Right atrium auricular region (tissue), 2 donors: ENCODE measurements around the gene LEMD2. TPM values are rescaled to one million over a fixed set of nuclear protein-coding genes. Genes with fewer than 3 reads are reported as not detected.

Source experiments
- DNase-seq: peaks from one replicate; pipeline ENCODE4 v3.0.0-alpha.2; 2019; ENCODE audit warnings: low spot score
- H3K27ac ChIP-seq, 2 donors: fragments of 200-600 bp; sonication (generic); 1 replicate in 1 of 2; 2 replicates in 1 of 2; pipeline ENCODE4 v1.5.1; 2016 to 2019
- H3K27me3 ChIP-seq, 2 donors: fragments of 200-600 bp; sonication (generic); one replicate each; pipeline versions ENCODE4 v1.5.1 to v1.6.0; 2017 to 2019
- H3K36me3 ChIP-seq: fragments of 200-600 bp; sonication (generic); one replicate; pipeline ENCODE4 v1.5.1; 2016
- H3K4me1 ChIP-seq, 2 donors: fragments of 200-600 bp; sonication (generic); one replicate each; pipeline versions ENCODE4 v1.5.1 to v1.6.0; 2017 to 2019
- H3K4me3 ChIP-seq, 2 donors: fragments of 200-600 bp; sonication (generic); 1 replicate in 1 of 2; 2 replicates in 1 of 2; pipeline ENCODE4 v1.5.1; 2017 to 2019; ENCODE audit warnings: mild to moderate bottlenecking in 1 of 2, moderate library complexity in 1 of 2
- H3K9me3 ChIP-seq, 2 donors: fragments of 200-600 bp; sonication (generic); one replicate each; pipeline ENCODE4 v1.5.1; 2019
- total RNA-seq, 2 donors: library from RNA; depleted of rRNA; stranded (reverse); fragments of >200 nt; gene quantifications; one replicate each; pipeline ENCODE4 v1.1.0, GENCODE V29; 2016
- TF ChIP-seq, protein P1 (sequence below), 2 donors: fragments of 200-600 bp; sonication (generic); IDR thresholded peaks; one replicate each; pipeline ENCODE4 v1.5.1; 2019; ENCODE audit warnings: antibody characterized with exemption in 2 of 2

Gene LEMD2
- total RNA-seq, 2 donors from 2014 or later: 25.9 to 28.1 TPM

DNA sequence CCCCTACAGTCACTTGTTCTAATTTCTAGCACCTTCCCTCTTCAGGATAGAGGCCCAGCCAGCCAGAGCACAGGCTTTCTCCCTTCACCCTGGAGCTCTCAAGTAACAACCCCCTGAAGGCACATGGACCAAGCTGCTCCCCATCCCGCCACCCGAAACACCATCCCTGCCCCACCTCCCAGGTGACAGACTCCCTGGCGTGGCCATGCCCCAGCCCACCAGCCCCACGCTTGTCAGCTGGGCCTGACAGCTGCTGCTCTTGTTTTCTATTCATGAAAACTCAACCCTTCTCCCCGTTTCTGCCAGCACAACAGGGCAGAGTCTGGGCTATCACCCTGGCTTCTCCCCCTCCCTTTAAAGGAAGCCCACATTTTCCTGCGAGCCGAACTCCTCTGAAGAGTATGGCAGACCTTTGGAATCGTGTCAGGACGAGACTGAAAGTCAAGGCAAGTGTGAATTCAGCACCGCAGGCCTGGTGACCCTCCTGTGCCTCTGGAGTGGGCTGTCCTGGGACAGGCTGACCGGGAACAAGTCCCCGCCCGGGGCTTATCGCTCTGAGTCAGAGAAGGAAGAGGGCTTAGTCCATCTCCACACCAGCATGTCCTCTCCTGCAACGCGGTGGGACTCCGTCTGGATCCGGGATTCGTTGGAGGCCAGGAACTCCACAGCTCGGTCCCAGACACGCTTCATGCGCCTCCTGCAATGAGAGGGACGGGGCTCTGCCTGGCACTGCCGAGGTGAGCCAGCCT, 16.7 kb downstream of the LEMD2 start:
- DNase-seq: no peak
- H3K9me3 ChIP-seq: no peaks in the 10 kb centered on the region
- TF ChIP-seq, protein P1, sequence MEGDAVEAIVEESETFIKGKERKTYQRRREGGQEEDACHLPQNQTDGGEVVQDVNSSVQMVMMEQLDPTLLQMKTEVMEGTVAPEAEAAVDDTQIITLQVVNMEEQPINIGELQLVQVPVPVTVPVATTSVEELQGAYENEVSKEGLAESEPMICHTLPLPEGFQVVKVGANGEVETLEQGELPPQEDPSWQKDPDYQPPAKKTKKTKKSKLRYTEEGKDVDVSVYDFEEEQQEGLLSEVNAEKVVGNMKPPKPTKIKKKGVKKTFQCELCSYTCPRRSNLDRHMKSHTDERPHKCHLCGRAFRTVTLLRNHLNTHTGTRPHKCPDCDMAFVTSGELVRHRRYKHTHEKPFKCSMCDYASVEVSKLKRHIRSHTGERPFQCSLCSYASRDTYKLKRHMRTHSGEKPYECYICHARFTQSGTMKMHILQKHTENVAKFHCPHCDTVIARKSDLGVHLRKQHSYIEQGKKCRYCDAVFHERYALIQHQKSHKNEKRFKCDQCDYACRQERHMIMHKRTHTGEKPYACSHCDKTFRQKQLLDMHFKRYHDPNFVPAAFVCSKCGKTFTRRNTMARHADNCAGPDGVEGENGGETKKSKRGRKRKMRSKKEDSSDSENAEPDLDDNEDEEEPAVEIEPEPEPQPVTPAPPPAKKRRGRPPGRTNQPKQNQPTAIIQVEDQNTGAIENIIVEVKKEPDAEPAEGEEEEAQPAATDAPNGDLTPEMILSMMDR (IDR thresholded peaks at IDR 0.05): no peak
- peaks cover 52% of the 10 kb centered on the region for H3K36me3 ChIP-seq
- H3K4me3 ChIP-seq: no peak overlapping the region
- H3K27ac ChIP-seq: peak overlapping the region; percentile 59 to 67
- no peaks in the 10 kb centered on the region for H3K27me3 ChIP-seq
- peaks cover 0 to 33% of the 10 kb centered on the region in 2 donors for H3K4me1 ChIP-seq

DNA sequence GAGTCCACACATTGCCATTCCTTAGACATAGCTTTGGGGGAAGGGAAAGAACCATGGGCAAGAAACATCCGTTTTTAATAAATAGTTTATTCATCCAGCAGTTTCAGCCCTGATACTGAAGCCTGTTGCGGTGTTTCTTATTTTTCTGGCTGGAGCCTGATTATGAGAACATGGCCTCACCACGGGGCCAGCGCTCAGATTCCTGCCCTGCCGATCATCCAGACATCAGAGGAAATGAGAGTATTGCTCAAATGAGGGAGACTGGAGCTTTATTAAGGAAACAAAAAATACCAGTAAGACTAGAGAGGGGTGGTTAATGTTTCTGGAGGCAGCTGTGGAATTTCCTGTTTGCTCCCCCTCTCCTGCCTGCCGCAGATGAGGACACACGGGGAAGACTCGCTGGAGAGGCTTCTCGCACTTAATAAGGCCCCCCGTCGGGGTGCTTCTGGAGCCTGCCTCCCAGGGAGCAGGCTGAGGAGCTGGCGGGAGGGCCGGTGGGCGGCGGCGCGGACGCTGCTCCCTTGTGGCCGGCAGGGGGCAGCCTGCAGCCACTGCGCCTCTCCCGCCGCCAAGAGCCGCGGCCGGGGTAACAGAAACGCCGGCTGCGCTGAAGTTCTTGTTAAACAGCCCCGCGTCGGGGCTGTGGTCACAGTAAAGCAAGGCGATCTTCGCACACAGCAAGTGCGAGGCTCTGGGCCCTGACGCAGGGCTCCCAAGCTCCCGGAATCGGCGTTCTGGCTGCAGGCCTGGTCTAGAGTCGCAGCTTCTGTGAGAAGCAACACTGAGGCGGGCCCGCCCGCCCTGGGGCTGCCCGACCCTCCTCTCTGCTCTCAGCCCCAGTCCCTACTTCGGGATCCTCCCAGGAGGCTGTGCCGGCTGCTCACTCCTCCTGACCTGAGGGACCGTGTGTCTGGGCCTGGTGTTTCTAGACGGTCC, 17.5 kb downstream of the LEMD2 start:
- DNase-seq: peak; percentile 79

DNA sequence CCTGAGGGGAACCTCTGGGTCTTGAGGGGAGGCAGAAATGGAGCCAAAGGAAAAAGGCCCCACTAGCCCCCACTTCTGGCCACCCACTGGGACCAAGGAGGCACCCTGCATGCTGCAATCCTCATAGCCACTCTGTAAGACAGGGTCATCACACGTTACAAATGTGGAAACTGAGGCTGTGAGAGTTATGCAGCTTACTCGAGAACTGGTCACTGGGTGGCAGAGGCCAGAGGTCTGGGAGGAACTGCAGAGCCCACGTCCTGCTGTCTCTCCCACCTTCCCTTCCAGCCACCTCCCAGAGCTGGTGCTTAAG, 18.1 kb downstream of the LEMD2 start:
- H3K36me3 ChIP-seq: peaks cover 38% of the 10 kb centered on the region
- peak overlapping the region; percentile 59 to 67 for H3K27ac ChIP-seq
- no peaks in the 10 kb centered on the region for H3K9me3 ChIP-seq
- DNase-seq: no peak
- no peak overlapping the region for H3K4me3 ChIP-seq
- TF ChIP-seq, protein P1 (IDR thresholded peaks at IDR 0.05): no peak
- H3K4me1 ChIP-seq: peaks cover 0 to 33% of the 10 kb centered on the region in 2 donors
- H3K27me3 ChIP-seq: no peaks in the 10 kb centered on the region

More for the DNA sequence above, 17.5 kb downstream of the LEMD2 start:
- Histone ChIP-seq H3K36me3 (peaks cover 44% of the 10 kb centered on the region), H3K4me3 (peak overlapping the region in 1 of 2 donors; percentile 4), H3K4me1 (peaks cover 0 to 33% of the 10 kb centered on the region in 2 donors), H3K27me3 (no peaks in the 10 kb centered on the region), H3K27ac (peak overlapping the region; percentile 59 to 67), H3K9me3 (no peaks in the 10 kb centered on the region)
- TF ChIP-seq, protein P1 (IDR thresholded peaks at IDR 0.05): peak; percentile 95 to 99

DNA sequence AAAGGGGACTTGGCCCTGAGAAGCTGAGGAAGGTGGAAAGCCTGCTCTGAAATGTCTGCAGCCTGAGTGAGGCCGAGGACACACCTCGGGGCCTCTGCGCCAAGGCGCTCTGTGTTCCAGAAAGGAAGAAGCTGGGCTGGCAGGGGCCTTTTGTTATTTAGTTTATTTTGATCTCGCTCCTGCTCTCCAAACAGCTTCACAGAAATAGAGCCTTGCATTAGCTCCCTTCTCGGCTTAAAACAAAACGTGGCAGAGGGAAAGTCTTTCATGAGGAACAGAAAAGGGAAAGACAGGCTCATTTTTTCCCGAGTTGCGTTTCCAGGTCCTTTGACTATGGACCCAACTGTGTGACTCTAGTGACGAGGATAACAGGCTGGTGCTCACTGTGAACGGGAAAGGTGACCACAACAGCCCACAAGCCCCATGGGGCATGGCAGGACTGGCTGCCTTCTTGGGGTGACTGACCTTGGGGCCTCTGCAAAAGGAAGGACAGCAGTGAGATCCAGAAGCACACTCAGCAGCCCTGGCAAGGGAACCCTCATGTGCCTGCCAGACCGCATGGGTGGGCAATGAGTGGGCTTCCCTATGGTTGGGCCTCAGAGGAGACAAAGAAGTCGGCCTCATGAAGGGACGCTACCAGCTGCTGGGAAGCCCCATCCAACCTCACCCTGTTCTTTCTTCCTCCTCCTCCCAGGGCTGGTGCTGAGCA, 18.7 kb downstream of the LEMD2 start:
- TF ChIP-seq, protein P1 (IDR thresholded peaks at IDR 0.05): no peak
- no peak overlapping the region for H3K27ac ChIP-seq

DNA sequence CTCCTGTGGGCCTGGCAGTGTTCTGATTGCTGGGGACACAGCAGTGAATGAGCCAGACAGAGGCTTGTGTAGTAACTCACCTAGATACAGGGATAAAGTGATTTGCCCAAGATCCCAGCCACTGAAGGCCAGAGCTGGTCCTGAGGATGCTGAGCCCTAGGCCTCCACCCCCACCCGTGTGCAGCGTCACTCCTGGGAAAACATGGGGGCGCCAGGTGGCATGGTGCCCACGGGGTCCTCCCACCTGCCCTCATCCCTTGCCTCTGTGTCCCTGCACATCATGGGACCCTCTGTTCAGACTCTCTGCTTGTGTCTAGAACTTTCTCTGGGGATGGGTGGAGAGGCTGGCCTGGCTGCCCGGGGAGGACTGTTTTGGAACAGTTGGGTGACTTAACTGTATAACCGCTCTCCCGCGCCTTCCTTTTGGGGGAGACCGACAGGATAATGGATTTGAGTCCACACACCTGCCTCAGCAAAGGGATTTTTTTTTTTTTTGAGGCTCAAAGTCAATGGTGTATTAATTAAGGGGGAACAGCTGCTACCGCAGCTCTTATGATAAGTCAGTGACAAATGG, 19.6 kb downstream of the LEMD2 start:
- Histone ChIP-seq H3K36me3 (peaks cover 23% of the 10 kb centered on the region), H3K27me3 (no peaks in the 10 kb centered on the region), H3K4me3 (no peak overlapping the region), H3K9me3 (no peaks in the 10 kb centered on the region), H3K27ac (no peak overlapping the region), H3K4me1 (peaks cover 0 to 33% of the 10 kb centered on the region in 2 donors)
- TF ChIP-seq, protein P1 (IDR thresholded peaks at IDR 0.05): no peak
- DNase-seq: no peak

More for the DNA sequence above, 18.7 kb downstream of the LEMD2 start:
- Histone ChIP-seq H3K36me3 (peaks cover 32% of the 10 kb centered on the region), H3K9me3 (no peaks in the 10 kb centered on the region), H3K4me1 (peaks cover 0 to 33% of the 10 kb centered on the region in 2 donors), H3K27me3 (no peaks in the 10 kb centered on the region), H3K4me3 (no peak overlapping the region)
- DNase-seq: no peak
